Iris pigment epithelial cell (primary cell): Measurements from ENCODE around the gene TRAF5.
"Not testable (repeated sequence)": the region's sequence is repeated elsewhere in the genome, so short reads cannot be mapped to it uniquely, and the experiment has no call there.

Experiments used
- DNase-seq: peaks from one replicate; pipeline ENCODE4 v3.0.0-alpha.2; 2011; ENCODE audit warnings: low read depth

The TRAF5 gene

GRCh38 chr1:211326528-211327345, at the start of gene TRAF5:
Gene TRAF5, plus strand, starts transcription at chr1:211326833. Its CDS starts 26,407 bp downstream, at chr1:211353240.
- DNase-seq, result peak; percentile 56

GRCh38 chr1:211279340-211279739, 47.3 kb upstream of the TRAF5 start:
- DNase-seq, result no peak

GRCh38 chr1:211280910-211281309, 45.7 kb upstream of the TRAF5 start:
- DNase-seq, result no peak

GRCh38 chr1:211281320-211282022, 45.2 kb upstream of the TRAF5 start:
- DNase-seq, result peak; percentile 38

- DNase-seq, result no peak
These were observed 44.6 kb upstream of the TRAF5 start for GRCh38 chr1:211282023-211282373.

GRCh38 chr1:211285196-211285595, 41.4 kb upstream of the TRAF5 start:
- DNase-seq, result no peak

- no peak for DNase-seq
These were observed 39.4 kb upstream of the TRAF5 start for GRCh38 chr1:211287218-211287617.

- no peak for DNase-seq
These were observed 34.2 kb upstream of the TRAF5 start for GRCh38 chr1:211292411-211292810.

- DNase-seq, result no peak
These were observed 30.2 kb upstream of the TRAF5 start for GRCh38 chr1:211296396-211296795.

GRCh38 chr1:211305044-211305443, 21.6 kb upstream of the TRAF5 start:
- peak; percentile 47 for DNase-seq

- no peak for DNase-seq
These were observed 17.0 kb upstream of the TRAF5 start for GRCh38 chr1:211309617-211310016.

GRCh38 chr1:211313392-211313791, 13.2 kb upstream of the TRAF5 start:
- no peak for DNase-seq

- no peak for DNase-seq
These were observed 7.9 kb upstream of the TRAF5 start for GRCh38 chr1:211318576-211319280.

- DNase-seq, result no peak
These were observed 6.7 kb upstream of the TRAF5 start for GRCh38 chr1:211319892-211320291.

GRCh38 chr1:211320980-211321379, 5.7 kb upstream of the TRAF5 start:
- no peak for DNase-seq

GRCh38 chr1:211321646-211322045, 5.0 kb upstream of the TRAF5 start:
- not testable (repeated sequence) for DNase-seq

GRCh38 chr1:211323156-211324063, 3.2 kb upstream of the TRAF5 start:
- peak; percentile 67 for DNase-seq

GRCh38 chr1:211324992-211325775, 1.4 kb upstream of the TRAF5 start:
- DNase-seq, result no peak

- DNase-seq, result no peak
These were observed 499 bp upstream of the TRAF5 start for GRCh38 chr1:211326140-211326527.

- peak; percentile 79 for DNase-seq
These were observed 801 bp downstream of the TRAF5 start for GRCh38 chr1:211327346-211327921.
